Ectodermal cell (in vitro differentiated cells): Measurements from ENCODE around the gene KIAA0753.

Experiments
- H3K27ac ChIP-seq: 2 replicates; pipeline ENCODE4 v1.7.0; 2013; ENCODE audit warnings: mild to moderate bottlenecking, low read depth, low read length; ENCODE audit not compliant: insufficient read depth, poor library complexity, severe bottlenecking
- H3K27me3 ChIP-seq: 2 replicates; pipeline ENCODE4 v1.7.0; 2013; ENCODE audit warnings: mild to moderate bottlenecking, low read length; ENCODE audit not compliant: insufficient read depth, control insufficient read depth, poor library complexity, severe bottlenecking
- H3K36me3 ChIP-seq: one replicate; pipeline ENCODE4 v1.7.0; 2013; ENCODE audit warnings: low read length; ENCODE audit not compliant: control insufficient read depth, insufficient read depth
- H3K4me1 ChIP-seq: one replicate; pipeline ENCODE4 v1.7.0; 2013; ENCODE audit warnings: low read length; ENCODE audit not compliant: control insufficient read depth, insufficient read depth
- H3K4me3 ChIP-seq: 2 replicates; pipeline ENCODE4 v1.7.0; 2013; ENCODE audit warnings: low read depth, low read length, control low read depth; ENCODE audit not compliant: insufficient read depth
- H3K9me3 ChIP-seq: 2 replicates; pipeline ENCODE4 v1.7.0; 2013; ENCODE audit warnings: mild to moderate bottlenecking, low read length, moderate library complexity; ENCODE audit not compliant: control insufficient read depth
- WGBS, 2 experiments: methylation state at CpG; one replicate each; pipeline ENCODE4 v1.1.7; 2013; ENCODE audit warnings: missing lambda C conversion rate in 2 of 2; 5-methylcytosine and 5-hydroxymethylcytosine counted together

The KIAA0753 gene

GRCh38 chr17:6549384-6550036, 91.0 kb downstream of the KIAA0753 start:
- Histone ChIP-seq H3K4me3 (no peak overlapping the region), H3K9me3 (no peaks in the 10 kb centered on the region), H3K4me1 (peaks cover 5% of the 10 kb centered on the region), H3K27me3 (peaks cover 12% of the 10 kb centered on the region), H3K27ac (no peak overlapping the region), H3K36me3 (no peaks in the 10 kb centered on the region)
- 72 to 74% methylated on average over 9 of the region's 9 CpGs for WGBS, 2 experiments

GRCh38 chr17:6548578-6549330, 91.8 kb downstream of the KIAA0753 start:
- Histone ChIP-seq H3K27me3 (peaks cover 5% of the 10 kb centered on the region), H3K36me3 (no peaks in the 10 kb centered on the region), H3K4me3 (no peak overlapping the region), H3K27ac (no peak overlapping the region), H3K4me1 (peaks cover 5% of the 10 kb centered on the region), H3K9me3 (no peaks in the 10 kb centered on the region)
- WGBS, 2 experiments: 83 to 87% methylated on average over 11 of the region's 11 CpGs

- no peaks in the 10 kb centered on the region for H3K27me3 ChIP-seq
- H3K36me3 ChIP-seq: no peaks in the 10 kb centered on the region
- WGBS, 2 experiments: 92 to 93% methylated on average over 5 of the region's 5 CpGs
- no peaks in the 10 kb centered on the region for H3K9me3 ChIP-seq
- no peak overlapping the region for H3K27ac ChIP-seq
- peaks cover 5% of the 10 kb centered on the region for H3K4me1 ChIP-seq
- H3K4me3 ChIP-seq: no peak overlapping the region
Observed at GRCh38 chr17:6548034-6548433, 92.5 kb downstream of the KIAA0753 start.

- H3K9me3 ChIP-seq: no peaks in the 10 kb centered on the region
- 59 to 62% methylated on average over 6 of the region's 6 CpGs for WGBS, 2 experiments
Observed at GRCh38 chr17:6547336-6547735, 93.2 kb downstream of the KIAA0753 start.

GRCh38 chr17:6546069-6546718, 94.3 kb downstream of the KIAA0753 start:
- H3K27ac ChIP-seq: no peak overlapping the region
- H3K27me3 ChIP-seq: no peaks in the 10 kb centered on the region
- no peak overlapping the region for H3K4me3 ChIP-seq
- no peaks in the 10 kb centered on the region for H3K9me3 ChIP-seq
- H3K36me3 ChIP-seq: no peaks in the 10 kb centered on the region
- 91 to 94% methylated on average over 10 of the region's 10 CpGs for WGBS, 2 experiments
- peaks cover 5% of the 10 kb centered on the region for H3K4me1 ChIP-seq

More at GRCh38 chr17:6547336-6547735, 93.2 kb downstream of the KIAA0753 start:
- Histone ChIP-seq H3K36me3 (no peaks in the 10 kb centered on the region), H3K27me3 (no peaks in the 10 kb centered on the region), H3K4me3 (no peak overlapping the region), H3K27ac (no peak overlapping the region), H3K4me1 (peaks cover 5% of the 10 kb centered on the region)

GRCh38 chr17:6545291-6545690, 95.2 kb downstream of the KIAA0753 start:
- H3K27ac ChIP-seq: no peak overlapping the region
- no peaks in the 10 kb centered on the region for H3K9me3 ChIP-seq
- no peak overlapping the region for H3K4me3 ChIP-seq
- no peaks in the 10 kb centered on the region for H3K36me3 ChIP-seq
- WGBS, 2 experiments: 83 to 84% methylated on average over 8 of the region's 8 CpGs
- H3K4me1 ChIP-seq: peaks cover 5% of the 10 kb centered on the region
- no peaks in the 10 kb centered on the region for H3K27me3 ChIP-seq

- 91 to 95% methylated on average over 5 of the region's 5 CpGs for WGBS, 2 experiments
- Histone ChIP-seq H3K27ac (no peak overlapping the region), H3K27me3 (no peaks in the 10 kb centered on the region), H3K4me3 (no peak overlapping the region), H3K4me1 (peaks cover 5% of the 10 kb centered on the region), H3K9me3 (no peaks in the 10 kb centered on the region), H3K36me3 (no peaks in the 10 kb centered on the region)
Observed at GRCh38 chr17:6544011-6544370, 96.5 kb downstream of the KIAA0753 start.

- H3K4me3 ChIP-seq: no peak overlapping the region
- no peak overlapping the region for H3K27ac ChIP-seq
- H3K9me3 ChIP-seq: no peaks in the 10 kb centered on the region
- H3K27me3 ChIP-seq: no peaks in the 10 kb centered on the region
- peaks cover 4% of the 10 kb centered on the region for H3K4me1 ChIP-seq
- 91 to 93% methylated on average over 16 of the region's 16 CpGs for WGBS, 2 experiments
- no peaks in the 10 kb centered on the region for H3K36me3 ChIP-seq
Observed at GRCh38 chr17:6543079-6544010, 97.2 kb downstream of the KIAA0753 start.

- H3K4me1 ChIP-seq: no peaks in the 10 kb centered on the region
- H3K9me3 ChIP-seq: no peaks in the 10 kb centered on the region
- no peaks in the 10 kb centered on the region for H3K27me3 ChIP-seq
- 87 to 92% methylated on average over 4 of the region's 4 CpGs for WGBS, 2 experiments
- H3K36me3 ChIP-seq: no peaks in the 10 kb centered on the region
- H3K4me3 ChIP-seq: no peak overlapping the region
- no peak overlapping the region for H3K27ac ChIP-seq
Observed at GRCh38 chr17:6542577-6542976, 97.9 kb downstream of the KIAA0753 start.
